ENCODE measurements around the gene SORCS2.

DNA sequence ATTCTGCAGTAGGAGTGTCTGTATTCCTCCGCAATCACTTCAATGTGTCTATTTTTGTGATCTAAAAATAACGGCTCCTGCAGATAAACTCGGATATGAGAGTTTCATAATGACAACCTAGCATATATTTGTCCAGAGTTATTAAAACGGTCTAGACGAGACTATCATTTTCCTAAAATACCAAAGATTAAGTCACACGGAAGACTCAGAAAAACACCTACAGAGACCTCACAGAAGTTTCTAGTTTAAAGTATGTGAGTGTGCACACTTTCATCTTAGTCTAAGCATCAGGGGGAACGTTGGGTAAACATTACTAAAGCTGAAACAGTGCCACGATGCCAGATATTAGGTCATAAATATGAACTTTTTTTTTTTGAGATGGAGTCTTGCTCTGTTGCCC lies 590.4 kb downstream of the SORCS2 start:
- no peak for TF ChIP-seq CTCF (IDR thresholded peaks at IDR 0.05; ENCODE audit: low read depth, low read length)
- TF ChIP-seq, protein P1, sequence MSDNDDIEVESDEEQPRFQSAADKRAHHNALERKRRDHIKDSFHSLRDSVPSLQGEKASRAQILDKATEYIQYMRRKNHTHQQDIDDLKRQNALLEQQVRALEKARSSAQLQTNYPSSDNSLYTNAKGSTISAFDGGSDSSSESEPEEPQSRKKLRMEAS (IDR thresholded peaks at IDR 0.05; ENCODE audit: low read depth, low read length), result no peak
